Measurements from ENCODE around the gene GMDS. TPM values are rescaled to one million over a fixed set of nuclear protein-coding genes. Genes with fewer than 3 reads are reported as not detected.

Gene GMDS
- total RNA-seq, 1 experiment from 2014 or later, result 27.6 TPM

DNA sequence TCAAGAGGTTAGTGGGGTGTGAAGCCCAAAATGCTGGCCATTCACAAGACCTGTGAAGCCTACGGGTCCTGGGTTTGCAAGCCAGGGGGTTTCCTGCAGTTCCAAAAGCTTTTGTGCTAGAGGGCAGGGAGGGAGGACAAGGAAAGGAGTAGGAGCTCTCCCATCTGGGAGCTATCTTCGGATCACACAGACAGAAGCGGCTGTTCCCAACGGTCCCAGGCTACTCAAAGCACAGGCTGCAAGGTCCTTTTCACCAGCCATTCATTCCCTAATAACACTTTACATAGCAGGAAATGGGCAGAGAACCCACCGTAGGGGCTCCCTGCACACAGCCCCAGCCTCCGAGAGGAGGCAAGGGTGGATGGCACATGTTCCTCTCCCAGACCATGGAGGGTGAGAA is 338.8 kb downstream of the GMDS start:
- Histone ChIP-seq H4K5ac (ENCODE audit: insufficient read length, low read depth, low read length) (no peak overlapping the region), H2BK20ac (ENCODE audit: low read depth, low read length, poor library complexity, severe bottlenecking) (no peak overlapping the region), H4K8ac (replicated peaks; ENCODE audit: insufficient read length, low read depth, low read length) (no peak overlapping the region), H3K79me1 (ENCODE audit: insufficient read depth, low read depth, low read length, poor library complexity, severe bottlenecking) (no peaks in the 10 kb centered on the region), H3K79me2 (ENCODE audit: insufficient read depth, low read length) (no peaks in the 10 kb centered on the region), H2BK12ac (ENCODE audit: insufficient read length, low read depth, low read length) (no peak overlapping the region), H4K20me1 (ENCODE audit: control insufficient read depth, insufficient read depth, insufficient read length) (no peaks in the 10 kb centered on the region), H2BK15ac (ENCODE audit: low read depth, low read length) (no peak overlapping the region), H3K27ac (ENCODE audit: insufficient read length, low read depth, low read length) (no peak overlapping the region), H3K56ac (ENCODE audit: insufficient read length, low read depth, low read length) (no peak overlapping the region), H3K23me2 (ENCODE audit: insufficient read length, low read depth, low read length, poor library complexity, severe bottlenecking) (no peaks in the 10 kb centered on the region), H2BK5ac (ENCODE audit: insufficient read length, low read length) (no peak overlapping the region), H3K9me3 (ENCODE audit: control insufficient read depth, low read depth, low read length) (no peaks in the 10 kb centered on the region), H3K4me2 (ENCODE audit: insufficient read depth, insufficient read length, low read length) (no peak overlapping the region), H3K14ac (ENCODE audit: insufficient read depth, low read length) (no peak overlapping the region), H3T11ph (ENCODE audit: low read length) (no peak overlapping the region), H3K18ac (ENCODE audit: insufficient read length, low read depth, low read length) (no peak overlapping the region), H3K9ac (ENCODE audit: extremely low read depth, insufficient read length, low read length) (no peak overlapping the region), H3K4ac (ENCODE audit: low read depth, low read length) (no peak overlapping the region), H4K91ac (ENCODE audit: insufficient read length, low read depth, low read length) (no peak overlapping the region), H3K4me1 (ENCODE audit: insufficient read depth, low read length) (peaks cover 2% of the 10 kb centered on the region; the same call in 1 of the 2 replicates), H2BK120ac (ENCODE audit: low read depth, low read length, poor library complexity, severe bottlenecking) (no peak overlapping the region), H2AK5ac (ENCODE audit: insufficient read length, low read length) (no peak overlapping the region), H3K23ac (ENCODE audit: insufficient read length, low read depth, low read length) (no peak overlapping the region), H3K27me3 (ENCODE audit: insufficient read depth, low read length) (no peaks in the 10 kb centered on the region), H2AFZ (ENCODE audit: low read length) (no peak overlapping the region)
- WGBS (ENCODE audit: extremely low coverage, insufficient read length, low lambda C conversion rate), result no CpG with 5 or more reads among the region's 6 CpGs
- H3K4me1 Mint-ChIP-seq, result peaks cover 42 to 44% of the 10 kb centered on the region in 2 experiments
- peak; percentile 53 for DNase-seq
- H3K9me3 Mint-ChIP-seq, result no peaks in the 10 kb centered on the region
- peak overlapping the region in 1 of 3 experiments; percentile 25; a peak in 1 of 7 replicates for H3K27ac Mint-ChIP-seq
- no peaks in the 10 kb centered on the region for H3K27me3 Mint-ChIP-seq (ENCODE audit: low read depth)
- H3K36me3 Mint-ChIP-seq (ENCODE audit: insufficient read depth in 1 of 3, low read depth in 3 of 3), result no peaks in the 10 kb centered on the region
- TF ChIP-seq, protein P1, sequence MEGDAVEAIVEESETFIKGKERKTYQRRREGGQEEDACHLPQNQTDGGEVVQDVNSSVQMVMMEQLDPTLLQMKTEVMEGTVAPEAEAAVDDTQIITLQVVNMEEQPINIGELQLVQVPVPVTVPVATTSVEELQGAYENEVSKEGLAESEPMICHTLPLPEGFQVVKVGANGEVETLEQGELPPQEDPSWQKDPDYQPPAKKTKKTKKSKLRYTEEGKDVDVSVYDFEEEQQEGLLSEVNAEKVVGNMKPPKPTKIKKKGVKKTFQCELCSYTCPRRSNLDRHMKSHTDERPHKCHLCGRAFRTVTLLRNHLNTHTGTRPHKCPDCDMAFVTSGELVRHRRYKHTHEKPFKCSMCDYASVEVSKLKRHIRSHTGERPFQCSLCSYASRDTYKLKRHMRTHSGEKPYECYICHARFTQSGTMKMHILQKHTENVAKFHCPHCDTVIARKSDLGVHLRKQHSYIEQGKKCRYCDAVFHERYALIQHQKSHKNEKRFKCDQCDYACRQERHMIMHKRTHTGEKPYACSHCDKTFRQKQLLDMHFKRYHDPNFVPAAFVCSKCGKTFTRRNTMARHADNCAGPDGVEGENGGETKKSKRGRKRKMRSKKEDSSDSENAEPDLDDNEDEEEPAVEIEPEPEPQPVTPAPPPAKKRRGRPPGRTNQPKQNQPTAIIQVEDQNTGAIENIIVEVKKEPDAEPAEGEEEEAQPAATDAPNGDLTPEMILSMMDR (conservative IDR thresholded peaks at IDR 0.05), result no peak
- H3K4me3 Mint-ChIP-seq, result no peak overlapping the region
